Measurements from ENCODE around the gene CD83. TPM values are rescaled to one million over a fixed set of nuclear protein-coding genes. Genes with fewer than 3 reads are reported as not detected.
A peak's percentile ranks its signal among the peaks of the same experiment; 100 is the strongest.
"Not testable (repeated sequence)": the region's sequence is repeated elsewhere in the genome, so short reads cannot be mapped to it uniquely, and the experiment has no call there.

CD83 gene
- total RNA-seq, 1 donor from 2014 or later: 5.4 TPM

GRCh38 chr6:14147891-14148290 is 30.3 kb downstream of the CD83 start:
- peak; percentile 44 for DNase-seq (ENCODE audit: low read depth)

- no peak for DNase-seq (ENCODE audit: low read depth)
These were observed 30.9 kb downstream of the CD83 start for GRCh38 chr6:14148471-14148870.

GRCh38 chr6:14149053-14149738 is 31.6 kb downstream of the CD83 start:
- DNase-seq (ENCODE audit: low read depth): no peak

- no peak for DNase-seq (ENCODE audit: low read depth)
These were observed 32.2 kb downstream of the CD83 start for GRCh38 chr6:14149739-14150130.

GRCh38 chr6:14151300-14151699 is 33.7 kb downstream of the CD83 start:
- DNase-seq (ENCODE audit: low read depth): not testable (repeated sequence)

- no peak for DNase-seq (ENCODE audit: low read depth)
These were observed 34.2 kb downstream of the CD83 start for GRCh38 chr6:14151773-14152172.

GRCh38 chr6:14153228-14153627 is 35.7 kb downstream of the CD83 start:
- no peak for DNase-seq (ENCODE audit: low read depth)

- DNase-seq (ENCODE audit: low read depth): no peak
These were observed 41.5 kb downstream of the CD83 start for GRCh38 chr6:14159090-14159489.

- no peak for DNase-seq (ENCODE audit: low read depth)
These were observed 45.3 kb downstream of the CD83 start for GRCh38 chr6:14162826-14163225.

GRCh38 chr6:14165091-14165490 is 47.5 kb downstream of the CD83 start:
- peak; percentile 95 for DNase-seq (ENCODE audit: low read depth)

GRCh38 chr6:14166839-14167238 is 49.3 kb downstream of the CD83 start:
- no peak for DNase-seq (ENCODE audit: low read depth)

GRCh38 chr6:14170128-14170527 is 52.6 kb downstream of the CD83 start:
- no peak for DNase-seq (ENCODE audit: low read depth)

- DNase-seq (ENCODE audit: low read depth): no peak
These were observed 55.0 kb downstream of the CD83 start for GRCh38 chr6:14172562-14172961.

GRCh38 chr6:14174226-14174625 is 56.7 kb downstream of the CD83 start:
- no peak for DNase-seq (ENCODE audit: low read depth)

- DNase-seq (ENCODE audit: low read depth): no peak
These were observed 57.4 kb downstream of the CD83 start for GRCh38 chr6:14174996-14175395.

- no peak for DNase-seq (ENCODE audit: low read depth)
These were observed 58.9 kb downstream of the CD83 start for GRCh38 chr6:14176429-14176828.

- no peak for DNase-seq (ENCODE audit: low read depth)
These were observed 60.0 kb downstream of the CD83 start for GRCh38 chr6:14177413-14178082.

- no peak for DNase-seq (ENCODE audit: low read depth)
These were observed 60.5 kb downstream of the CD83 start for GRCh38 chr6:14178083-14178445.

GRCh38 chr6:14180609-14181008 is 63.0 kb downstream of the CD83 start:
- DNase-seq (ENCODE audit: low read depth): no peak

GRCh38 chr6:14182916-14183315 is 65.3 kb downstream of the CD83 start:
- DNase-seq (ENCODE audit: low read depth): no peak
